ENCODE results near the gene FAM240A.

FAM240A gene

DNA sequence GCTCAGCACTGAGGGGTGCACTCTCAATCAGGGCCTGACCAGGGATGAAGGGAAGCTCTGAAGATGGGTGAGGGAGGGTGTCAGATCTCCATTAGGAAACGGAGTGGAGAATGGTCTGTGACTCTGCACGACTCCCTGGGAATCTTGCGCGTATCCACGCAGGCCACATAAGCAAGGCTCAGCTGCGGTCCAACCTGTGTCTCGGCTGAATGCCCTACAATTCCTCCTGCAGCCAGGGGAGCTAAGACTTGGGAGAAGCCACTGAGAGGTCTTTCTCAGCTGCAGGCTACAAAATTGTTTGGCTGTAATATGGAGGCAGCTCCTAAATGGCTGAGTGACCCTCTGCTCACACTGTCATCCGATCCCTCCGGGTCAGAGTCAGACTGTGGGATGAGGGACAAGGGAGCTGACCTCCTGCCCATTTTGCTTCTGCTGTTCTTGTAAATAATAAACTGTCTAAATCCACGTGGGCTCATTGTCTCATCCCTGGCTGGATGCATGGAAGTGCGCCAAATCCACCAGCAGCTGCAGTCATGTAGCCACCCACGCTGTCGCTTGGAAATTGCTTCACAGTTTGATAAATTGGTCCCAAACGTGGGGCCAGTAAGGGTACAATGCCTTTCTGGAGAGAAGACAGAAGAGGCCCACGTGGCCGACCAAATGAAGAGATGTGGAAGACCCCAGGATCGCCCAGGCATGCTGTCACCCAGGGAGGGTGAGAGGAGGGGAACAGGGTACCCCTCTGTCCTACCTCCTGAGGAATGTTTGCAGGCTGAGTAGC, 50.6 kb downstream of the FAM240A start:
- no peak for DNase-seq (ENCODE audit: low read depth in 2 of 2)

DNA sequence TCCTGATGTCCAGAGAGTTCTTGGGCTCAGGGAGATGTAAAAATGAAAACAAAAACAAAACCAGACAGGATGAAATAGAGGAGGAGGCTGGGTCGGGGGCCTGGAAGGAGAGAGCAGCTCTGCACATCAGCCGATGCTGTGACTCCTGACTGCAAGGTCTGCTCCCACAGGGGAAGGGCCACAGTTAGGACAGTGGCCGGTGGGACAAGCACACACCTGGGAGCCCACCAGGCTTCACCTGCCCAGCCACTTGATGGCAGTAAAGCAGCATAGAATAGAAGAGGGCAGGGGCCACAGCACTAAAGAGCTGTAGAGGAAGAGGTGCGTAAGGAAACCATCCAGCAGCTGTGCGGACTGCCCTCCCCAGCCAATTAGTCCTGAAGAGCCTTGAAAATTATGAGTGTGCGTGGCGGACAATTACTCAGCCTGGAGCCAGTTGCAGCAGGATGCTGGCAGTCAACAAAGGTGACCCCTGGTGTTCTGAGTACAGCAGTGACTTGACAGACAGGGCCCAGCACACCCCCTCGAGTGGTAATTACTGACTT, 51.3 kb downstream of the FAM240A start:
- DNase-seq (ENCODE audit: low read depth in 2 of 2), result no peak

DNA sequence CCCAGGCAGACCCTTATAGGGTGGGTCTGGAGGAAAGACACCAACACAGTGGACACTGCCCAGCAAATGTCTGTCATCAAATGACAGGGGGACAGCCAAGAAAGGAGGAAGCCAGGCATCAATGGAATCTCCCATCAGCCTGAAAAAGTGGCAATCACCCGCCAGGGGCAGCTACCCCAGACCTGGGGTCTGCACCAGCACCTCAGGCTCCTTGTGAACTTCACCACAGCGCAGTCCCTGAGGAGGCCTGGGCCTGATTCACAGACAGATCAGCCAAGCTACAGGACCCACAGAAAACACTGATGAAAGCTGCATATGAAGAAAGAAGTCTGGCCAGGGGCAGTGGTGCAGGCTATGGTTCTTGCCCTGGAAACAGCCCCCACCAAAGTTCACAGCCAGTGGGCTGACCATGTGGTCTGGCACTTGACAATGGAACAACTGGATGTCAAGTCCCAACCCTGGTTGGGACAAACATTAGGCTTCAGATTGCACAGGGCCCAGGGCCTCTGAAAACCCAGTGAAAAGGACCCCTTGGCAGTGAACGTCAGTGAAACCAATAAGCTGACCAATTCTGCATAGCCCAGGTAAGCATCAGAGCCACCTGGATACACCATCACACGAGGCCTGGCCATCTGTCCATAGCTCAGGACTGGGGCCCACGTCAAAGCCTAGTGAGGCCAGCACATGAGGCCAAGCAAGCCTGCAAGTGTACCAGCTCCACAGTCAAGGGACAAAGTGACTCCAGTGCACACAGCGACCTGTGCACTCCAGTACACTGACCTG, 52.1 kb downstream of the FAM240A start:
- DNase-seq (ENCODE audit: low read depth in 2 of 2), result no peak

DNA sequence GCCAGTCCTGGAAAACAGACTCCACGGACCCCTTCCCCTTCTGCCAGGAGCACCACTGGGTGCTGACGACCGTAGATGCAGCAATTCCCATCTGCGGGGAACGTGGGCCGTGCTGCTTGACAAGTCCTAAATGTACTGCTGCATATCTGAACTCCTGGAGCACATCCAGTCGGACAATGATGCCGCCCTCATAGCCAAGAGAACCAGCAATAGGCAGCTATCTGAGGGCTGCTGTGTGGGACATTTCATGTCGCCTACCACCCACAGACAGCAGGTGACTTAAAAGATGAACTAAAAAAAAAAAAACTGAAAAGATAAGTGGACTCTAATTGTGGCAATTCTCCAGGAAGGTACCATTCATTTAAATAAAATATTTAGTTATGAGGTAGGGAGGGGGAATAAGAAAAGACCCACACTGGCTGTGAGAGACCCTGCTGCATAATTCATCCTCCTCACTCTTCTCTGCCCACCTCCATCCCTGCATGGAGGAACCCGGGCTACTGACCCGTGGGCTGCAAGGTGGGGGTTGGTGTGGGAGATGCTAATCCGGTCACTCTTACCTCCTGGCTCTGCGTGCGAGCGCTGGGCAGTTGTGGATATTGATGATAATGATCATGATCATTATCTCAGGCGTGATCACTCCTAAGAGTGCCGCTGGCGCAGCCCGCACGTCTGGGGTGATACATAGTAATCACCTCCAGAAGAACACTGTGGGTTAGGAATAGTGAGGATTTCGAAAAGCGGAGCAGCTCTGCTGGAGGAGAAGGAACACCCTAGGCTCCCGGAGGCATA, 52.8 kb downstream of the FAM240A start:
- no peak for DNase-seq (ENCODE audit: low read depth in 2 of 2)

DNA sequence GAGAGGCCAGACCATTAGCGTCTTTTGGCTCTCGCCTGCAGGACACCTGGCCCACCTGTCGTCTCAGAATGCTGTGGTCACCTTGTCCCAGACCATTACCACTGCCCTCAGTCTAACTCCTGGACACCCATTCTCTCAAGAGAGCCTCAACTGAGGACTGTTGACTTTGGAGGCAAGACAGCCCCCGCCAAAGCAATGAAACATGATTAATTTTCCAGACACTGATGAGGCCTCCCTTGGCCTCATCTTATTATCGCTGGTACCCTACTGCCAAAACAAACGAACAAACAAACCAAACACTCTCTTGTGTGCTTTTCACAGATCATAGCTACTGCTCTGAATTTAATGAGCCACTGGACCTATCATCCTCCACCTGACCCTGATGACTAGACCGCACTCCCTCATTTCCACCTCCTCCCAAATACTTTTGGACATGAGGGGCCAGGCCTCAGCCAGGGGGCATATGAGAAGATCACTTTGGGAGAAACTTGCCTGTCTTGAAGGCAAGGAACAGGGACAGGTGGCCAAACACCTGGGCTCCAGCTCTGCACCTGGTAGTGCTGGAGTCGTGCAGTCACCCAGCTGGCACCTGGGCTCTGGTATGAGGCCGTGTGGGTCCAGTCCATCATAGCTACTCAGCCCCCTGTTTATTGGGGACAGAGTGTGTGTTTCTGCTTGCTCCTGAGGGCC, 53.6 kb downstream of the FAM240A start:
- no peak for DNase-seq (ENCODE audit: low read depth in 2 of 2)

DNA sequence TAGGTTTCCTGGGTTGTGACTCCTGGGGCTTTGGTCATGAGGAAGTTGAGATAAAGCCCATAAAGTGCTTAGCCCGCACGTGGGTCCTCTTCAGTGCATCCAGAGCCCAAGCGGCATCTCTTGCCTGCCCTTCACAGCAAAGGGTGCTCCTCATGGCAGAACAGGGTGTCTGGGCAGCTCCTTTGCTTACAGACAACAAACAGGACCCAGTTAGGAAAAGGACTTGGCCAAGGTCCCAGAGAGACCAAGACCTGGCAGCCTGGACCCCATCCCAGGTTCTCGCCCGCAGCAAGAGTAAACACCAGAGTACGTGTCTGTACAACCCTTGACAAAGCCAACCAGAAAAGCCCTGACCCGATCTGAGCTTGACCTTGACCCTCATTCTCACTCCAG, 54.1 kb downstream of the FAM240A start:
- DNase-seq (ENCODE audit: low read depth in 2 of 2), result no peak

DNA sequence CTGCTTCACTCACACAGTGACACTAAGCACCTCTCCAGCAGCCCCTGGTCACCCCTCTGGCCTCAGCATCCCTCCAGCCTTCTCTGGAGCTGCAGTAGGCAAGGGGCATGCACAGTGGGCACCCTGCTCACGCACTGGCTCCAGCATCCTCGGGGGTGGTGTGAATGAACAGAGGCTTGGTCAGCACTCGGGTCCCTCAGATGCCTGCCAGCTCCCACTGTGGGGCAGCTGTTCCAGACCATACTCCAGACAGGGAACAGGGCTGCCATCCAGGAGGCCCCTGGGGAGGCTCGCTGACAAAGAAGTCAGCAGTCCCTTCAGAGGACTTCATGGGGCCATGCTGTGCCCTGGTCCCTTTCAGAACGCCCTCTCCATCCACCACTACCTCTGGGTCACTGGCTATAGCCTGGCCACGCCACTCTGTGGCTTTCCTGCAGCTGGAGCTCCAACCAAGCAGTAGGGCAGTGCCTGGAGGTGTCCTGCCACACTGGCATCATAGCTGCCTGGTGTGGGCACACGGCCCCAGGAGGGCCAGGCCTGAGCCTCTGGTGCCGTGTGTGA, 54.8 kb downstream of the FAM240A start:
- no peak for DNase-seq (ENCODE audit: low read depth in 2 of 2)

DNA sequence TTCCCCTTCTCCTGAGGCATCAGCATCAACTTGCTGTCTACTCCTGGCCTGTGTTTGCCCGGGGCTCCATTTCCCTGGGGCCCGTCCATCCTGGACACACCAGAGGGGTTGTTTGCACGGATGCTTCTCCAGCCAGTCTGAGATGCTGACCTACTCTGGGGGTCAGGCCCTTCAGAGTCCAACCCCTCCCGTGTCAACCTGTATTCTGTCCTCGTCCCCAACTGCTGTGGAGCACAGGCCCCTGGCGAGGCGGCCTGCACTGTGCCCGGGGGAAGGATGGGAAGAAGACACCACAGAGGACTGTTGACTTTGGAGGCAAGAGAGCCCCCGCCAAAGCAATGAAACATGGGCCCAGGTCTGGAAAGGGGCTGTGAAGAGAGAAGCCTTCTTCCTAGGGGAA, 55.3 kb downstream of the FAM240A start:
- no peak for DNase-seq (ENCODE audit: low read depth in 2 of 2)

DNA sequence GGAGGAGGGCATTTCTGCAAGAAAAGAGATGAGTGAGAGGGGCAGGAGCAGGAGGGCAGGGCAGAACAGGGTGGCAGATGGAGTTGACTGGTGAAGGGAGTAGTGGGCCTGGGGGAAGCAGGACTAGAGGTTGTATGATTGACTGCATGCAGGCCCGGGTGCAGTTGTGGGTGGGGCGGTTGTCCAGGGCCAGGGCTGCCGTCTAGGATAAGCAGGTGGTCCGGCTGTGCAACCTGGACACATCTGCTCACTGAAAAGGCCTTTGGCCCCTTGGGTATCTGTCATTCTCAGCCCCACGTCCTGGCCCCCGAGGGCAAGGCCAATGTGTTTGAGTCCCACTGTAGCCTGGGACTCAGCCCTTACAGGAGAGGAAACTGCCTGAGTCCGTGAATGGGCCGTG, 55.8 kb downstream of the FAM240A start:
- no peak for DNase-seq (ENCODE audit: low read depth in 2 of 2)

DNA sequence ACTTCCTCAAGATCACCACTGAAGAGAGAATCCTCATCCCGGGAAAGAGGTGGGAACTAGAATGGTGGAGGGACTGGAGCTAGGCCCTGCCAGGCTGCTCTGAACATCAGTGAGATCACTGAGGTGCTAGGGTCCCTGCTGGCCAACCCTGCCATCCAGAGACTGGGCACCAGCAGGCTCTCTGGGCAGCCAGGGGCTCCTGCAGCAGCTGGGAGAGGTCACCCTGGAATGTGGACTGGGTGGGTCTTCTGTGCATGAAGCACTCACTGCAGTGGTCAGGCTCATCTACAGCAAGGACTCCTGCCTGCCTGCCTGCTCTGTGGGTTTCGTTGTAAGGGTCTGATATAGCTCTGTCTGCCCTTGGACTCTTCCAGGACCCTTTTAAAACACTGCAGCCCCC, 56.3 kb downstream of the FAM240A start:
- DNase-seq (ENCODE audit: low read depth in 2 of 2), result no peak

DNA sequence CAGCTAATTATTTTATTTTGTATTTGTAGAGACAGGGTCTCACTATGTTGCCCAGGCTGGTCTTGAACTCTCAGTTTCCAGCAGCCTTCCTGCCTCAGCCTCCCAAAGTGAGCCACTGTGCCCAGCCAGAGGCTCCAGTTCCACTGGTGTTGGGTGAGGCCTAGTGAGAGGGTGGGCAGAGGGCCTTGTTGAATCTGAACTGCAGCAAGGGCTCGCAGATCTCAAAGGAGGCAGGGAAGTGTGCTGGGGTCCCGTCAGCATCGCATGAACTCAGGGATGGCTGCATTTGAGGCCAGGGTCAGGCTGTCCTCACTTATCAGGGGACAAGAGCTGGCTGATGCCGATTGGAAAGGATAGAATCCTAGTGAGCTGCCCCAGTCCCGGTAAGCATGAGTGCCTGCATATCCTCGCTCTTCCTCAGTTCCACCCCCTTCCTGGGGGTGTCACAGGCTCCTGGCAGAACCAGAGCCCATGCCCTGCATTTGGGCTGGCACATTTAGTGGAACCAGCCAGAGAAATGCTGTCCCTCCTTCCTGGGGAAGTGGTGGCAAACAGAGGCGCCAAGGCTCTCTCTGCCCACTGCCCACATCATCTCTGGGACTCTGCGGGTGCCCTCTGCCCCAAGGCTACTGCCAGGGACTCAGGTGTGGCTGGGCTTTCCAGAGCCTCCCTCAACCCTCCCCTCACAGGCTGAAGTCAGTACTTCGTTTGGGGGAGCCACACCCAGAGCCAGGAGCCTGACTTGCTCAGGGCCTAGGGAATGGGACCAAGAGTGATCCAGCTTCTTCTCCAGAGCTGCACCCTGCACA, 57.1 kb downstream of the FAM240A start:
- no peak for DNase-seq (ENCODE audit: low read depth in 2 of 2)

DNA sequence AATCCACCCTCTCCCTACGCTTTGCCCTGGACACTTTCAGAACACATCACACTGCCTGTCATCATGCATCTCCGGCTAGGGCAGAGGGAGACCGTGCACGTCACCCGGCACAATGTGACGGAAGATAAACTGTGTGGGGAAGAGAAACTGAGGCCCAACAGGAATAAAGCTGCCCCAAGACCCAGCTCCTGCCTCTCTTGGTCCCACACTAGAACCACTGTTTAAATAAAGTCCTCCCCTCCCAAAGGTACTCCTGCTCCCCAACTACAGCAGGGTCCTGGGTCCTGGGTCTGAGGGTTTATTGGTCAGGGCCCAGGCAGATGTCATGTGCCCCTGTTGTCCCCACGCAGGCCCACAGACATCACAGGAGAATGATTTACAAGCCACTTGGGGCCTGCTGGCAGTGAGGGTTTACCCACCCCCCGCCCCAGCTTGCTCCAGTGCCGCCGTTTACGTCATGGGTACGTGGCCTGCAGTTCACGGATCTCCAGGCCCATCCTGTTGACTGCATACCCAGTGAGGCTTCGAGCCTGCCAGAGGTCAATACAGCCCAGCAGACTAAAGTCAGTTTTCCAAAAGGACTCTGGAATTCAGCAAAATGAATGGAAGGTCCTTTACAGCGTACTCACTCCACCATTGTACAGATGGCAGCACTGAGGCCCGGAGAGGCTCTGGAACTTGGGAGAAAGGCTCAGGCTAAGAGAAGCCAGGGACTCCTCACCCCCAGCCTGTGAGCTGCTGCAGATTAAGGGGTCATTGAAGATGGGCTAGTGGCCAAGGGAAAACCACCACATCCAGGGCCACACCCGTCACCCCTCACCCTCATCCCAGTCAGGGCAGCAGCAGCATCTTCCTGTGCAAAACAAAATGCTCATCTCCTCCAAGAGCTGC, 57.9 kb downstream of the FAM240A start:
- DNase-seq (ENCODE audit: low read depth in 2 of 2), result no peak

DNA sequence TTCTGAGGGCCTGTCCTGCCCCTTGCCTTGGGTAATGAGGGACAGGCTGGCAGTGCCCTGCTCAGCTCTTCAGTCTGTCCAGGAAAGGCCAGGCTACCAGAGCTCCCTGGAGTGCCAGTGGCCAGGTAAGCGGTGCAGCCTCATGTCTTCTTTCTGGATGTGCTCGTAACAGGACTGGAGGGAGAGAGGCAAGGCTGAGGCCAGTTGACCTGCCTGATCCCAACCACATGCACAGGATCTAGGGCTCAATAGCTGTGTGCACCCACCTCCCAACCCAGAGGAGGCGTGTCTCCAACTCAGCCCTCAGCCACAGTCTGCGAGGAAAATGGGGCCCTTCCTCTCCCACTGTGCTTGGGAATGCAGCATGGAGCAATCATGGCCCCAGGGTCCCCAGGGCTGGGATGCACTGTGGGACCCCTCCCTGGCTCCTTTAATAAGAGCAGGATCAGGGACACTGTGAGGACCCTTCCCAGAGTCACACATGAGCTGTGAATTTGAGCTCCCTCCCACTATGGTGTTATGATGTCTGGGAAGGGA, 58.6 kb downstream of the FAM240A start:
- no peak for DNase-seq (ENCODE audit: low read depth in 2 of 2)

DNA sequence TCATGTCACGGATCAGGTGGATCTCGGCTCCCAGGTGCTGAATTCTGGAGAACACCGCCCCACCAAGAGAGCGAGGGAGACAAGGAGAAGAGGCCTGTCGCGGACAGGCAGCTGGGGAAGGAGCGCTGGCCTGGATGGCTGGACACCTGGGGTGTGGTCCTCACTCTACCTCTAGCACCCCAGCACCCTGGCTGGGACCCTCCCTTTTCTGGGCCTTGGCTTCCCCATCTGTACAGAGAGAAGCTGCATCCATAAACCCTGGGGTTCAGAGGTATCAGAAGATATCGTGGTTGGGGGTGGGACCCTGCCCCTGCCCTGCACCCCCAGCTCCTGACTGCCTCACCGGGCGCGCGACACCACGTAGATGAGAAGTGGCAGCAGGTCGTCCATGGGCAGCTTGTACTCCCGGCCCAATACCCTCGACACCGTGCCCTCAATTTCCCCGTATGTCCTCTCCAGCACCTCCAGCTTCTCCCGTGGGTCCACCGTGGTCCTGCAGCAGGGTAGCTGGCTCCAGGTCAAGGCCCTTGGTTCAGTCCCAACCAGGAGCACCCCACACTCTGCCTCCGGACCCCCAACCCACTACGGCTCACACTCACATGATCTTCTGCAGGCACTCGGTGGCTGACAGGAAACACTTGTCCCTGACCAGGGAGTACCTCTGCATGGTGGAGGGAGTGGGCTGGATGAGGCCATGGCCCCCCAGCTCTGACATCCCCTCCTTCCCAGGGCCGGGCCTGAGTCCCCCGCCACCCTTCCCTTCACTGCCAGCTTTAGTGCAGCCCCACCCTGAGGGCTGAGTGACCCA, 59.4 kb downstream of the FAM240A start:
- no peak for DNase-seq (ENCODE audit: low read depth in 2 of 2)

DNA sequence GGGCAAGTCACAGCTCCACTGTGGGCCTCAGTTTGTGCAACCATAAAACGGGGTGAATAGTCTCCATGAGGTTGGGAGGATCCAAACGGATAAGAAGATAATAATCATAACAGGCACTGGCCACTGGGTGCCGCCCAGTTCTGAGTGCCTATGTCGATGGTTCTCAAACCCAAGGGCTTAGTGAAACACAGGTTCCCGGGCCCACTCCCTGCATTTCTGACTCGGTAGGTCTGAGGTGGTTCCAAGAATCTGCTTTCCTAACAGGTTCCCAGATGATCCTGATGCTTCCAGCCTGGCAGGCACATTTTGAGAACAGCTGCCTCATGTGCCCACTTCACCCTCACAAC, 60.0 kb downstream of the FAM240A start:
- no peak for DNase-seq (ENCODE audit: low read depth in 2 of 2)

DNA sequence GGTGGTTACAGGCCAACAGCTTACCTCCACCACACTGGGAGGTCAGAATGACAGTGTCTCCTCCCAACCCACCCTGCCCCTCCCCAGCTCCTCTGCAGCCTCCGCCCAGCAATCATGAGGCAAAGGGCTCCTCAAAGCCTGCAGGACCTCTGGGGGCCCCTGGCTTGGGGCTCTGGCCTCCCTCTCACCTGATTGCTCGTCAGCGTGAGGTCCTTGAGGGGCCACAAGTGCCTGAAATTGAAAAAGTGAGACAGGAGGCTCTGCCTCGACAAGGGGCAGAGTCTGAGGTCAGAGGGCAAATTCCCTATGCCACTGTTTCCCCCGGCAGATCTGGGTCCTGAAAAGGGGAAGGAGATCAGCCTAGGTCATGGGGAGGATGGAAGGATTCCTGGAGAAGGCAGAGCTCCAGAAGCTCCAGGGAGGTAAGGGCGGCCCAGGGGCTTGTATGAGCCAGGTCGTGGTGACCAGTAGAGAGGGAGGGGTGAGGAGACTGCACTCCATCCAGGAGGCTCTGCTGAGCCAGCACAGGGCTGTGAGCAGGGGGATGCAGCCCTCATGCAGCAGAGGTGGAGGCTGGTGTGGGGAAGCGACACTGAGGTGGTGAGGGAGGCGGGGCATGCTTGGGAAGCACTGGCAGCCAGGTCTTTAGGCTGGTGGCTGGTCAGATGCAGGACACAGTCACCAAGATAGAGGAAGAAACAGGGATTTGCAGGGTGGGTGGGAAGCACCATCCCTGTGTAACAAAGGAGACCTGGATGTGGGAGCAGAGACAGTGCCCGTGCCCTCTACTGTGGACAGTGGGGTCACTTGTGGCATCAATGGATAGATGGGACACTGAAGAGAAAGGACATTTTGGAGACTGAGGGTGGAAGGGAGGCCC, 61.1 kb downstream of the FAM240A start:
- DNase-seq (ENCODE audit: low read depth in 2 of 2), result no peak

Measured in stimulated activated CD8-positive, alpha-beta memory T cell treated with anti-CD3 and anti-CD28 coated beads, Interleukin-15, amount 100 ng/mL, for 48 hours (primary cell).